ENCODE measurements around the gene DSPP.
"Not testable (repeated sequence)": the region's sequence is repeated elsewhere in the genome, so short reads cannot be mapped to it uniquely, and the experiment has no call there.

The DSPP gene

DNA sequence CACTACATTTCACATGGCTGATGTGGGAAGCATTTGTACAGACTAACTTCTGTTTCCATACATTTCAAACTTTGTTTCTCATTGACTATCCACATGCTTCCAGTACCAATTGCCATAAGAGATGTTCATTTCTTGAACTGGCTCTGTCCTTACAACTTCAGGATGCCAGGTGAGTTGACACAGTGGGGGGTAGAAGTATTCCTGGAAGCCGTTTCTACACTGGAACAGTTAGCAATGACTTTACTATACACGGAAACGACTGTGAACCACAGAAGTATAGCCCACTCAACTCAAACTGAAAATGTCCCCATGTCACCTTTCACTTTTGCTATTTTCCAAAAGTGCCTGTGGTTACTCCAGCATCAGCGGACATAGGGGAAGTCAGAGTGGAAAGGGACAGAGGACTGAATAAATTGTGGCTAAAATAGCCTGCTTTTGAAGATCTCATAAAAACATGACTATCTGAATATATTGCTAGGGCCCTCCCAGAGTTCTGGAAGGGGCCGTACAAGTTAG, 38.0 kb upstream of the DSPP start:
- ChIA-PET POLR2A (no interaction called here), CTCF (no interaction called here)
- TF ChIP-seq, protein P1, sequence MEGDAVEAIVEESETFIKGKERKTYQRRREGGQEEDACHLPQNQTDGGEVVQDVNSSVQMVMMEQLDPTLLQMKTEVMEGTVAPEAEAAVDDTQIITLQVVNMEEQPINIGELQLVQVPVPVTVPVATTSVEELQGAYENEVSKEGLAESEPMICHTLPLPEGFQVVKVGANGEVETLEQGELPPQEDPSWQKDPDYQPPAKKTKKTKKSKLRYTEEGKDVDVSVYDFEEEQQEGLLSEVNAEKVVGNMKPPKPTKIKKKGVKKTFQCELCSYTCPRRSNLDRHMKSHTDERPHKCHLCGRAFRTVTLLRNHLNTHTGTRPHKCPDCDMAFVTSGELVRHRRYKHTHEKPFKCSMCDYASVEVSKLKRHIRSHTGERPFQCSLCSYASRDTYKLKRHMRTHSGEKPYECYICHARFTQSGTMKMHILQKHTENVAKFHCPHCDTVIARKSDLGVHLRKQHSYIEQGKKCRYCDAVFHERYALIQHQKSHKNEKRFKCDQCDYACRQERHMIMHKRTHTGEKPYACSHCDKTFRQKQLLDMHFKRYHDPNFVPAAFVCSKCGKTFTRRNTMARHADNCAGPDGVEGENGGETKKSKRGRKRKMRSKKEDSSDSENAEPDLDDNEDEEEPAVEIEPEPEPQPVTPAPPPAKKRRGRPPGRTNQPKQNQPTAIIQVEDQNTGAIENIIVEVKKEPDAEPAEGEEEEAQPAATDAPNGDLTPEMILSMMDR (IDR thresholded peaks at IDR 0.05; ENCODE audit: insufficient read depth, low read length, missing control alignments) = no peak
- H3K4me3 ChIP-seq (ENCODE audit: low read depth, low read length) = no peak overlapping the region
- DNase-seq (ENCODE audit: low read depth, low spot score) = no peak

DNA sequence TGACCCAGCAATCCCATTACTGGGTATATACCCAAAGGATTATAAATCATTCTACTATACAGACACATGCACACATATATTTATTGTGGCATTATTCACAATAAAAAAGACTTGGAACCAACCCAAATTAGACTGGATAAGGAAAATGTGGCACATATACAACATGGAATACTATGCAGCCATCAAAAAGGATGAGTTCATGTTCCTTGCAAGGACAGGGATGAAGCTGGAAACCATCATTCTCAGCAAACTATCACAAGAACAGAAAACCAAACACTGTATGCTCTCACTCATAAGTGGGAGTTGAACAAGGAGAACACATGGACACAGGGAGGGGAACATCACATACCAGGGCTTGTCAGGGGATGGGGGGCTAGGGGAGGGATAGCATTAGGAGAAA, 34.0 kb upstream of the DSPP start:
- DNase-seq (ENCODE audit: low read depth, low spot score); H3K4me3 ChIP-seq (ENCODE audit: low read depth, low read length); POLR2A ChIA-PET; CTCF ChIA-PET: not testable (repeated sequence)

DNA sequence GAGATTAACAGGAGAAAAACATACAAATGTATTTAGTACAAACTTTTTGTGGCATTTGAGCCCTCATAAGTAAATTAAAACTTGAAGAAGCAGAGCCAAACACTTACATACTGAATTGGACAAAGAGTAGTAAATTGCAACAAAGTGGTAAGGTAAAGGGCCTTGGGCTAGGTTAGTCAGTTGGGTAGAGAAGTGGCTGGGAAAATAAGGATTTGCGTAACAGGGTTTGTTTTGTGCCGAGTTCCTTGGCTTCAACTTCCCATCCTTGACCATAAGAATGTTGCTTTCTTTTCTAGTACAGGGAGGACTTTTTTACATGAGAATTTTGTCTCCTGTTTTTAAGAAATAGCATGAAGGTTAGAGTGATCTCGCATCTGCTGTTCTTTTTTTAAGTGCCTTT, 33.3 kb upstream of the DSPP start:
- TF ChIP-seq, protein P1 (IDR thresholded peaks at IDR 0.05; ENCODE audit: insufficient read depth, low read length, missing control alignments) = no peak
- ChIA-PET POLR2A (no interaction called here), CTCF (no interaction called here)
- H3K4me3 ChIP-seq (ENCODE audit: low read depth, low read length) = no peak overlapping the region
- no peak for DNase-seq (ENCODE audit: low read depth, low spot score)

DNA sequence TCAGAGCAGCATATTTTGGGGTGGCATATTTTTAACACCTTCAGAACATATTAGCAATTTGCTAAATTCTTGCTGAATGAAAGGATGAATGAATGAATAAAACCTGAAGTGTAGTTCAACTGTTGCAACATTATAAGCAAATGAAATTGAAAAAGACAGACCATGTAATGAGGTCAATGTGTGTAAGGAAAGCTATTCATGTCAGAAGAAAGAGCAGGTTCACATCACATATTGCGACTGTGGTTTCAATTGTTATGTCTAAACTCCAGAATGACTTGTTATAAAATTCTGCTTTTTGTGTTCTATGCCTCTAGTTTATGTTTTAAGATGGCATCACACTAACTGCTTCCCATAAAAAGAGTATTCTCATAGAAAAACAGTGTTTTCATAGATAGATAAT, 32.9 kb upstream of the DSPP start:
- POLR2A ChIA-PET = no interaction called here
- no peak overlapping the region for H3K4me3 ChIP-seq (ENCODE audit: low read depth, low read length)
- TF ChIP-seq, protein P1 (IDR thresholded peaks at IDR 0.05; ENCODE audit: insufficient read depth, low read length, missing control alignments) = no peak
- CTCF ChIA-PET = no interaction called here
- no peak for DNase-seq (ENCODE audit: low read depth, low spot score)

DNA sequence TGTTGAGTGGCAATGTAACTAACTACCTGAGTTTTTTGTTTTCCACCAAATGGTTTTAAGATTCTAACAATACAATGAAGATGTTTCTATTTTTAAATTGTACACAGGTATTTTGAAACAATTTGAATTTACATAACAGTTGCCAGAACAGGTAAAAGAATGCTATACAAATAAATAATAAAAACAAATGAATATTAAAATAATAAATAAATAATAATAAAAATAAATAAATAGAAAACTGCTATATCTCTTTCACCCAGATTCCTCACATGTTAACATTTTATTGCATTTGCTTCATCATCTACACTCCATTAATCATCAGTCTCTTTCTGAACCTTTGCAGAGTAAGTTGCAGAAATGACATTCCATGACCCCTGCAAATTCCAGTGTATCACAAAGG, 32.3 kb upstream of the DSPP start:
- DNase-seq (ENCODE audit: low read depth, low spot score) = no peak
- POLR2A ChIA-PET = no interaction called here
- no peak overlapping the region for H3K4me3 ChIP-seq (ENCODE audit: low read depth, low read length)
- TF ChIP-seq, protein P1 (IDR thresholded peaks at IDR 0.05; ENCODE audit: insufficient read depth, low read length, missing control alignments) = no peak
- CTCF ChIA-PET = no interaction called here

DNA sequence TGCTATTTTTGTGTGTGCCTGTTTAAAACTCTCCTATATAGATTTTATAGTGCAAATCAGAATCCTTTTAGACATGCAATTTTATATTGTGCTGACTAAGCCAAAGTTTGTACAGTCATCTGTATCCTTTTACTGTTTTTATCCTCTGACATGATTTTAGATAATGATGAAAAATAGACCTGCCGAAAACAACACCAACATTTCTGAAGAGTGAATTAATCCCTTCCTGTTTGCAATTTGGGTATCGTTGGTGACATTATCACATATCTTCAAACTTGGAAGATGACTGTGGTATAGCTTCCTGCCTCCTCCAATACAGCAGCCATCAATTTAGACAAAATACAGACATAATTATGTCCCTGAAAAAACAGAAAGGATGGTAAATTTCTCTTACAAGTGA, 28.9 kb upstream of the DSPP start:
- ChIA-PET POLR2A (no interaction called here), CTCF (interaction anchor here (0.6 kb wide), 1 partner anchor 31 kb away, joined by 3 read pairs; no protein-coding TSS in a partner anchor)

DNA sequence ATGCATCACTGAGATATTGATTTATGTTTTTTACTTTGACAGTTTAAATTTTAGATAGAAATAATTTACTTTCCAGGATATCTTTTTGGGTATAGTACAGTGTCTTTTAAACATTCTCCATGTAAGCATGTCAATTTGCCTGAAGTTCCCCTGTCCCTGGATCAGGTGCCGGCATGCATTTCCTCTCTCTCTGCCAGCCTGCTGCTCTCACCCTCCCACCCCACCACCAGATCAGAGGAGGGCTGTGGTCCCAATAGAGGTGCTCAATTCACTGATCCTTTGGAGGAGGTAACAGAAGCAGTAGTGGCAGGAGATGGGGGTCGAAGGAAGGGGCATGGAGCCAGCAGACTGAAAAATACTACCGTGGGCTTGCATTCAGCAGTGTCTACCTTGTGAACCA, 28.3 kb upstream of the DSPP start:
- DNase-seq (ENCODE audit: low read depth, low spot score) = no peak
- CTCF ChIA-PET = interaction anchor here (0.6 kb wide), 1 partner anchor 30 kb away, joined by 3 read pairs; no protein-coding TSS in a partner anchor
- POLR2A ChIA-PET = no interaction called here
- no peak overlapping the region for H3K4me3 ChIP-seq (ENCODE audit: low read depth, low read length)
- TF ChIP-seq, protein P1 (IDR thresholded peaks at IDR 0.05; ENCODE audit: insufficient read depth, low read length, missing control alignments) = no peak

More for the DNA sequence above, 28.9 kb upstream of the DSPP start:
- no peak overlapping the region for H3K4me3 ChIP-seq (ENCODE audit: low read depth, low read length)
- DNase-seq (ENCODE audit: low read depth, low spot score) = no peak
- TF ChIP-seq, protein P1 (IDR thresholded peaks at IDR 0.05; ENCODE audit: insufficient read depth, low read length, missing control alignments) = no peak

Measured in AG04449 (cell line).